Erythroblast (primary cell): ENCODE measurements around the gene DNAJA2.

Experiments
- DNase-seq, 2 experiments: peaks; one replicate each; lab custom pipeline; 2025; lab: John Stamatoyannopoulos, UW
- GATA1 ChIP-seq: IDR thresholded peaks from 2 replicates; pipeline ENCODE4 v1.6.1; 2011; ENCODE audit warnings: low read depth, mild to moderate bottlenecking, control low read depth, low read length, moderate library complexity
- POLR2A ChIP-seq: IDR thresholded peaks from 2 replicates; pipeline ENCODE4 v1.6.1; 2011; ENCODE audit warnings: mild to moderate bottlenecking, low read length

Gene DNAJA2

DNA sequence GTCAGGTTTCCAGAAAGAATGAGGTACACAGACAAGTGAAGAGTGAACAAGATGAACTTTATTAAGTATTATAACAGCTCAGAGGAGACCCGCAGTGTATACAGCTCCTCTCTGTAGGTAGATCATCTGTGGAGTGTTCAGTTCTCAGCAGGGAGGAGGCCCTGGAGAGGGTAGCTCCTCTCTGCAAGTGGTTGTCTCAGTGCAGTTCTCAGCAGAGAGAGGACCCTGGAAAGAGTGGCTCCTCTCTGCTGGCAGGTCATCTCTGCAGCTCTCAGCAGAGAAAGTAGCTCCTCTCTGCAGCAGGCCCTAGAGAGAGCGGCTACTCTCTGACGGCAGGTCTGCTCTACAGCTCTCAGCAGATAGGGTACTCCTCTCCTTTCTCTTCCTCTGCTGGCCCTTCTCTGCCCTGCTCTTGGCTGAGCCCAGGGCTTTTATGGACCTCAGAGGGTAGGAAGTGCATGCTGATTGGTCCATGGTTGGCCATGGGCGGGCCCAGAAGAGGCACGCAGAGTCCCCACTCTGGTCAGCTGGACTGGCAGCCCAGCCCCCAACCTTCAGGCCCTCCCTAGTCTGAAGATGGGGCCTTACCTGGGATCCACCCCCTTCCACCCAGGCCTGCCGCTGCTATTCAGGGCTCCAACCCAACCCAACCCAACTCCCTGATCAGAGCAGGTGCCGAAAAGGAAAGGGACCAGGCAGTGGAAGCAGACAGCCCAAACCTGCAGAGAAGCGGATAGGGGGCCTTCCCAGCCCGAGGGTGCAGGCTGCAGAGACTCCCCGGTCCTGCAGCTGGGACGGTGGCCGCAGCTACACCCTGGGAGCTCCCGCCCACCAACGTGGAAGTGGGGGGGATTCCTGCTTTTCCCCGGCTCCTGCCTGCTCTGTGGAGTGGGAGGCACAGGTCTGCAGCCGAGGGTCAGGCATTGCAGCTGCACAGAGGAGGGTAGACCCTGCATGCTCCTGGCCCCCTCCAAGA lies 18.5 kb upstream of the DNAJA2 start:
- TF ChIP-seq GATA1 (no peak), POLR2A (no peak)
- DNase-seq = no peak

- DNase-seq = no peak
Observed at GRCh38 chr16:46986896-46987295, 13.4 kb upstream of the DNAJA2 start.

GRCh38 chr16:46986438-46986837 lies 13.0 kb upstream of the DNAJA2 start:
- no peak for DNase-seq
- TF ChIP-seq GATA1 = no peak

More at GRCh38 chr16:46986896-46987295, 13.4 kb upstream of the DNAJA2 start:
- TF ChIP-seq GATA1 (no peak), POLR2A (no peak)

GRCh38 chr16:46982335-46982734 lies 8.9 kb upstream of the DNAJA2 start:
- no peak for DNase-seq
- no peak for TF ChIP-seq POLR2A
- TF ChIP-seq GATA1 = no peak

- TF ChIP-seq POLR2A (no peak), GATA1 (no peak)
Observed at GRCh38 chr16:46980926-46981325, 7.5 kb upstream of the DNAJA2 start.

DNA sequence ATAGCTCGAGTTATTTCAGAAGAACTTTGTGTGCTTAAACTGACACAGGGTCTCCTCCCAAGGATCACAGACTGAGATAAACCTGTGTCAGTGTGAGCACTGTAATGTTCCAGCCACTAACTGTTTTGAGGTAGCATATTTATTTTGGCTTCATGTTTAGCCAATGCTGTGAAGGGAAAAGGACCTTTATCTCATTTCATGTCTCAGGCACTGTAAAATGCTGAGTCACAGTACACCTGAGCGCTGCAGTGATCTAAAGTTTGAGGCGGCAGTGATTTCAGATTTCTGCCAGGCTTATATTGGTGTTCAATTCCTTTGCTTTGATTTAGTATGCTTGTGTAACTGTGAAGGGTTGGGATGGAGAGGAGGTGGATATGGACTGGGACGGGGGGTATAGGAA lies 3.1 kb upstream of the DNAJA2 start:
- no peak for DNase-seq
- TF ChIP-seq GATA1 = no peak

More at GRCh38 chr16:46980926-46981325, 7.5 kb upstream of the DNAJA2 start:
- DNase-seq = no peak

DNA sequence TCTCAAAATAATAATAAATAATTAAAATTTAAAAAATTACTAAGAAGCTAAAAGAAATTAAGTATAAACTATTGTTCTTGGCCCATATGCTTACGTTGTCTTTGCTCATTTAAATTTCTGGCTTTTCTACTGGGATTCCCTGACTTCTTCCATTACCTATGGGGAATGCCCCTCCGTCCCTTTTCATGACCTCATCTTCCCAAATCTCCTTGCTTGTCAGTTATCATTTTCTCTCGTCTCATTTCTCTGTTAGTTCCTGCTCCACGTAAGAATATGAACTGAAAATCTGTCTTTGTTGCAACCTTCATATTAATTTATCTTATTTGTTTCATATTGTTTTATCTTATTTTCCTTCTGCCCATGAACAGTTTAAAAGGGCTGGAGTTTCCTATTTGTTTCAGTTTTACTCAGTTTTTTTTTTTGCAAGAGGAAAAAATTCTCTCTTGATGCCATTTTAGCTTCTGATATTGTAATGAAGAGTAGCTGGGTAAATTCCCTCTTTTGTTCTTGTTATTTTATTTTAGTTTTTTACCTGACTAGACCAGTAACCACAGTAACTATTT lies 2.5 kb upstream of the DNAJA2 start:
- no peak for DNase-seq
- TF ChIP-seq POLR2A (no peak), GATA1 (no peak)

DNA sequence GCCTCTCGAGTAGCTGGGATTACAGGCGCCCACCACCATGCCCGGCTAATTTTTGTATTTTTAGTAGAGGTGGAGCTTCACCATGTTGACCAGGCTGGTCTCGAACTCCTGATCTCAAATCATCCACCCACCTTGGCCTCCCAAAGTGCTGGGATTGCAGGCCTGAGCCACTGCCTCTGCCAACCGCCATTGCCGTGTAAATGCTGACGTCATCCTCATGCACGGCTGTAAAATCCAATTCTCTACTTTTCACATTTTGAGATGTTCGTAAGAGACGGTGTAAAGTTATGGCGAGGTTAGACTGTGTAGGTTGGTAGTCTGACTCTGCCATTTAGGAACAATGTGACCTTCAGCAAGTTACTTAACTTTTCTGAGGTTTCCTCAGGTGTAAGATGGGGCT lies 1.7 kb upstream of the DNAJA2 start:
- no peak for TF ChIP-seq POLR2A
- no peak for TF ChIP-seq GATA1
- DNase-seq = no peak

GRCh38 chr16:46974352-46974751 lies 878 bp upstream of the DNAJA2 start:
- TF ChIP-seq POLR2A (no peak), GATA1 (no peak)
- peak; percentile 40 to 54 for DNase-seq

DNA sequence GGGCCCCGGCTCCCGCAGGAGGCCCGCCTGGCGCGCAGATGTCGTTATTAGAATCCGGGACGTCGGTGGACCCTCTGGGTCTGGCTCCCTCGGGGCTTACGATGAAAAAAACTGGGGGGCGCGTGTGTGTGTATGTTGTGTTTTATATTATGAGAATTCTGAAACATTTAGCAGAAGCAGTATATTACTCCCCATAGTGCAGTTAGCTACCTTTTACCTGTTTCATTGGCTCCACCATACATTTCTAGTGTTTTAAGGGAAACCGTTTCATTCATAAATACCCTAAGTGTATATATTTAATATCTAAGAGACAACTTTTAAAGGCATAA lies 486 bp upstream of the DNAJA2 start:
- no peak for DNase-seq
- TF ChIP-seq GATA1 (no peak), POLR2A (no peak)

DNA sequence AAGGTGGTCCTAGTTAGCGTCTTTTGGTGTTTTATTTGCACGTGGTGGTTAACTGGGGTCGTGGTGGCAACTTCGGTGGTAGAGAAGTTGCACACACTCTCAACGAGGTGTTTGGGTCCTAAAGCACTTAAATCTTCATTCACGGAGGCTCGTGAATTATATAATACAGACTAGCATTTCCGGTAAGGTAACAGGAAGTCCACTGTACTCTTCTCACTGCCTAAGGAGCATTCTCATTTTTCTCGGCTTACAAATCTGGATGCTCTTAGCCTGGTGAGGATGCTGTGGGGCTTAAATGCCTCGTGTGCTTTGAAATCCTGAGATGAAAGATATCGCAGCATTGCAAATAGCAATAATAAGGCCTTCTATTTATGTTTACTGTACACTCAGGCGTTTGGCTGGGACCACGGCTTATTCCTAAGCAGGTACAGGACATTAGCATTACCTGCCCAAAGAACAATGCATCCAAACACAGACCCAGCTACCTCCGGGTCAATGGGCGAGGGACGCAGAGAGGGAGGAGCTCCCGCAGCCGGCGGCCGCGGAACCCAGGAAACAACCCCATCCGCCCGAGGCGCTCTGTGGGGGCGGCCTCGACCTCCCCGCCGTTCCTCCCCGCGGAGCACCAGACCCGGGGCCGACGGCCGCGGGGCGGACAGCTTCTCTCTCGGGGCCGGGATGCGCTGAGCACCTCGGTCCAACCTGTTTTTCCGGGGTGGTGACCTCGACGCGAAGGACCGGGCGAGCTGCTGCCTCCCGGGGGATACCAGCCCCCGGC lies 856 bp downstream of the DNAJA2 start:
- no peak for TF ChIP-seq POLR2A
- TF ChIP-seq GATA1 = no peak
- DNase-seq = peak; percentile 54 to 73

DNA sequence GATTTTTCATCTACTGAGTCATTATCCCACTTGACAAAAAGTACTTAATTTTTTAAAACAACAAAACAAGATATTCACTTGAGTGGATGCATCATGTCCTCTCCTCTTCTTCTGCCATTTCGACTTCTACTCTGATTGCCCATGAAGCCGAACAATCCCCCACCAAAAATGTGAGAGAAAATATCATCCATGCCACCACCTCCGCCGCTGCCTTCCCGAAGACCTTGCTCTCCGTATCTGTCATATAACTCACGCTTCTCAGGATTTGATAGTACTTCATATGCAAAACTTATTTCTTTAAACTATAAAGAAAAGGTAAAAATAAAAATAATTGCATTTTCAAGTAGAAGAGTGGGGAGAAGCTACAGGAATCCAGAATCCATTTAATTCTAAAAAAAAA lies 2.2 kb downstream of the DNAJA2 start:
- TF ChIP-seq GATA1 (no peak), POLR2A (no peak)
- no peak for DNase-seq

DNA sequence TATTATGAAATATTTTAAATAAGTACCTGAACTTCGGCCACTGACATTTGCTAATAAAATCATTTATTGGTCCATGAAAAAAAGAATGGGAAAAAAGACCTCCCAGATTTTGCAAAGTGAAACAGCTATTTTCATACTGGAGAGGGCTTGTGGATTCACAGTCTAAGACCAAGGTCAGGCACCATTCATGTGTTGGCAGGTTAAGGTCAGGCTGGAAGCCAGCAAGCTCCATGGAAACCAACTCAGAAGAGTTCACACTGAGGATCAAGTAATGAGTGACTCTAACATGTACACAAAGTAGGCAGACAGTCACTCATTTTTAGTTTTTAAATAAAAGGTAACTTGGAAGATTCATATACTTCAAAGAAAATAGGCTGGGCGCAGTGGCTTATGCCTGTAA lies 3.4 kb downstream of the DNAJA2 start:
- no peak for DNase-seq
- TF ChIP-seq POLR2A (no peak), GATA1 (no peak)

GRCh38 chr16:46968063-46968435 lies 5.4 kb downstream of the DNAJA2 start:
- TF ChIP-seq POLR2A (no peak), GATA1 (no peak)
- no peak for DNase-seq
